Posterior cingulate gyrus (tissue), 11 donors: Measurements from ENCODE around the gene PPA2.
"Not testable (repeated sequence)": the region's sequence is repeated elsewhere in the genome, so short reads cannot be mapped to it uniquely, and the experiment has no call there.

Experiments used
- DNase-seq, 10 donors: peaks; one replicate each; pipeline versions ENCODE4 v3.0.0 to v3.0.0-alpha.2; 2020 to 2021; ENCODE audit warnings: mixed read lengths in 3 of 10
- intact Hi-C: fragments of 100-400 bp; cut with DNase I; formaldehyde crosslinking; loops from one replicate; pipeline ENCODE4 v1.15.1; 2023

PPA2 gene

GRCh38 chr4:105409135-105409534, 64.7 kb downstream of the PPA2 start:
- DNase-seq: peak in 2 of 10 donors; percentile 31 to 41
- intact Hi-C loops: not testable (repeated sequence)

DNA sequence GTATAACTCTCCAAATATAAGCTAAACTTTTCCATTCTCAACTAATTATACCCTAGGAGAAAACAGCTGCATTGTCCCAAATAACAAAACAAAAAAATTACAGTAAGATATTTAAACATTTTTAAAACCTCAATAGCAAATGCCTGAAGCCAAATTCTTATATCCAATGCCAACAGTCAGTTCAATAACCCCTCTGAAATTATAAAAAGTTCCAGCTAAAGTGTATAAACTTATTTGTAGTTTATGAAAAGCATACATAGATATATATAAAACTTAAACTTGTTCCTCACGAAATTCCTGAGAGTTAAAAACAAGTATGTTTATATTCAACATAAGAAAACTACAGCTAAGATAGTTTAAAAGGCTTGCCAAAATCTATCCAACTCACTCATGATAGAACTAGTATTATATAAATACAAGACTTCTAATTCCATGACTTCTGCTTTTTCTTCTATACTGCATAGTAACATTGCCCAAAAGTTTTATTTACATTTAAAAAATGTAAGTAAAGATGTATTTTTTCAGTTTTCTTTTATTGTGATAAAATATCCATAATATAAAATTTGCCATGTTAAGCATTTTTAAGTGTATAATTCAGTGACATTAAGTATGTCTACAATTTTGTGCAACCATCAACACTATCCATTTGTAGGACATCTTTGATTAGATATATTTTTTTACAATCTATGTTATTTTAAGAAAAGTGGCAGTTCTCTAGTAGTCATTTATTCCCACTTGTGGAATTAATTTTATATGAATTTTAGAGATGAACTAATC, 72.8 kb downstream of the PPA2 start:
- intact Hi-C loops: no loop called here
- no peak for DNase-seq

GRCh38 chr4:105399532-105400161, 74.2 kb downstream of the PPA2 start:
- DNase-seq: no peak
- intact Hi-C loops: no loop called here

- intact Hi-C loops: no loop called here
- DNase-seq: no peak
Observed at GRCh38 chr4:105392858-105393257, 81.0 kb downstream of the PPA2 start.

DNA sequence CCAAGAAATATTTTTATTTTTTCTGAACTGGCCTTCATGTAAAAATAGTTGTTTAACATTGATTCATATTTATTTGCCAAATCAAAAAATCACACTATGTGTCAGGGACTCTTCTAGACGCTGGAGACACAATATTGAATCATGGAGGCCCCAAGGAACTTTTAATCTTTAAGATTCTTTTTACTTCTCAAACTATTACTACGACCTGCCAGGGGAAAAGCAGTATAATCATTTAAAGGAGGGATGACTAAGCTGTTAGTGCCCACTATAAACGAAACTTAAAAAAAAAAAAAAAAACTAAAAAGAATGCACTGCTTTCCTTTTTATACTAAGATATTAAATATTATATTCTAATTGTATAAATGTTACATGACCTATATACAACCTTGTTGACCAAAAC, 84.7 kb downstream of the PPA2 start:
- intact Hi-C loops: no loop called here
- DNase-seq: no peak

DNA sequence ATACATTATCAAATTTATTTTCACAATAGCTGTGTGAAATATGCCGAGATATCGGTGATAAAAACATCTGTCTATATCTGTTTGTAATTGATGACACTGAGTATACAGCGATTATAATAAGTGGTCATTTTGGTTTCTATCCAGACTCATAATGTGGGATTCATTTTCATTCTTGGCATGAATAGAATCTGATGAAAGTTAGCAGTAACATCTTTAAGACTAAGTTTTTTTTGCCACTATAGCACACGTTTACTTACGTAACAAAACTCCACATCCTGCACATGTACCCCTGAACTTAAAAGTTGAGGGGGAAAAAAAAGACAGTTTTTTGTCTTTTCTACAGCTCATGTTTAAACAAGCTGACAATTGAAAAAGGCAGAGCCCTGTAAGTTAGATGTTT, 86.4 kb downstream of the PPA2 start:
- DNase-seq: no peak

GRCh38 chr4:105386012-105386411, 87.8 kb downstream of the PPA2 start:
- intact Hi-C loops: no loop called here
- DNase-seq: no peak

More for the DNA sequence above, 86.4 kb downstream of the PPA2 start:
- intact Hi-C loops: no loop called here

DNA sequence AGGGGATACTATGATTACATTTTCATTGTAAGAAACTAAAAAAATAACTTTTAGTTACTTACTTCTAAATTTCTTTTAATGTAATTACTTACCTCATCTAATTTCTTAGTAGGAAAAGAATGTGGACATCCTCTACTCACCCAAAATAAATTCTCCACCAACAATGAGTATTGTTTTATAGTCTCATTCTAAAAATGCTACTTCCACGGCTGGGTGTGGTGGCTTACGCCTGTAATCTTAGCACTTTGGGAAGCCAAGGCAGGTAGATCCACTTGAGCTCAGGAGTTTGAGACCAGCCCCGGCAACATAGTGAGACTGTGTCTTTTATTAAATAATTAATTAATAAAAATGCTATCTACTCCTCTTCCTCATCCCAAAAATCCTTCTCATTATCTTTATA, 99.8 kb downstream of the PPA2 start:
- DNase-seq: no peak
- intact Hi-C loops: no loop called here

DNA sequence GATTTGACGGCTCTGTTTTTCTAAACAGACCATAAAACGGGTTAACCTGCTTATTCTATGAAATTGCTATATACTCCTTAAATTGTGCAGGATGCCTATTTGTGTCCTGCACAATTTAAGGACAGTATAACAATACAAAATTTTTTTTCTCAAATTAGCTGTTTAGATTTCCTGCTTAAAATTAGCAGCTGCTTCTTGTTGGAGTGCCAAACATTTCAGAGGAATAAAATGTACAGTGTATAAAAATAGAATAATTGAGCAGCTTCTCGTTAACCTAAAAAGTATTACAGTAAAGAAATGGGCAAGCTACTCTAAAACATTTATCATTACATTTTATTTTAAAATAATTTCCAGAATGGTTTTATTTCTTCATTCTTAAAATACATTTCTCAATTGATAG, 100.5 kb downstream of the PPA2 start:
- DNase-seq: no peak
- intact Hi-C loops: no loop called here

- intact Hi-C loops: no loop called here
Observed at GRCh38 chr4:105369988-105370387, 103.9 kb downstream of the PPA2 start.

DNA sequence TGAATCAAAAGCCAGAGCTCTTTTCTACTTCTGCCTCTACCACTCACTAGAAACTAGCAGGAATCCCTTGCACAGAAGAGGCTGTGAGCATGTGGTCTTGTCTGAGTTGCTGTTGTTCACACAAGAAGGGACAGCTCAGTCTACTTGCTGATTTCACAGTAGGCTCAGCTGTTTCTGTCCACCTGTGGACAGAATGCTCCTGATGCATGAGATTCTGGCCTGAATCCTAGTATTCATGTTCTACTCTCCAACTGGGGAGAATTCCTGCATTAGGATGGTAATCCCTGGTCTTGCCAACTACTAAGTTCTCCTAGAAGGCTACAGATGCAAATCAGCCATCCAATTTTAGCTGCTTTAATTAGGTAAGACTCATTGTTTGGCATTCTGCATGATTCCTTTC, 112.8 kb downstream of the PPA2 start:
- DNase-seq: no peak
- intact Hi-C loops: no loop called here

More at GRCh38 chr4:105369988-105370387, 103.9 kb downstream of the PPA2 start:
- DNase-seq: no peak

GRCh38 chr4:105357258-105357980, 116.4 kb downstream of the PPA2 start:
- no peak for DNase-seq
- intact Hi-C loops: no loop called here

DNA sequence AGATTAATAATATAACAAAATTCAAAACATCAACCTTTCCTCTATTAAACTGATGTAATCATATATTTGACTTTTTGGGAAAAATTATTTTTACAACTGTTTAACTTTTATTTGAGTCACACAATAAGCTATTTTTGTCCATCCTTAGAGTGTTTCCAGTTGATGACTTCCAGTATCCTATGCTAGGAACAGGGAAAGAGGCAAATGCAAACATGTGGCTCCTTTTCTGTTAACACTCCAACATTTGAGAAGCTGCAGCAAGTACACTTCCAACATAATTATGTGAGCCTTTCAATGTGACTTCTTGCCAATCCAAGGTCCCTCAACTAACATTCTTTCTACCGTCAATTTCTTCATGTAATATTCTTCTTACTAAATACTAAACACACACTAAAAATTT, 117.7 kb downstream of the PPA2 start:
- intact Hi-C loops: no loop called here
- DNase-seq: no peak

DNA sequence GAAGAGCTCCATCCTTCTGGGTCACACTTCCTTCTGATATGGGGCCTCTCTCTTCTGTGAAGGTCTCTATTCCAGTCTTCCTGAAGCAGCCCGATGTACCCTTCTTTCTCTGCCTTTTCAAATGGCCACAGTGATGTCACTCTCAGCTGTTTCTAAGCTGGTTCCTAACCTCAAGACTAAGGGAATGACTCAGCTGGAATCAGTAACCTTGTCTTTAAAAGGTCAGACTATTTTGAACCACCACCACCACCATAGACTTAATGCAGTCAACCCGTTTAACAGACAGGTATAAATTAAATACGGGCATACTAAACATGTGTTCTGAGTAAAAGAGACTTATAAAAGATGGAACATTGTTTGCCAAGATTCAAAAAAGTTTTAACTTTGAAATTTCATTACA, 121.0 kb downstream of the PPA2 start:
- no peak for DNase-seq
- intact Hi-C loops: no loop called here

GRCh38 chr4:105351861-105352260, 122.0 kb downstream of the PPA2 start:
- no peak for DNase-seq
- intact Hi-C loops: no loop called here

DNA sequence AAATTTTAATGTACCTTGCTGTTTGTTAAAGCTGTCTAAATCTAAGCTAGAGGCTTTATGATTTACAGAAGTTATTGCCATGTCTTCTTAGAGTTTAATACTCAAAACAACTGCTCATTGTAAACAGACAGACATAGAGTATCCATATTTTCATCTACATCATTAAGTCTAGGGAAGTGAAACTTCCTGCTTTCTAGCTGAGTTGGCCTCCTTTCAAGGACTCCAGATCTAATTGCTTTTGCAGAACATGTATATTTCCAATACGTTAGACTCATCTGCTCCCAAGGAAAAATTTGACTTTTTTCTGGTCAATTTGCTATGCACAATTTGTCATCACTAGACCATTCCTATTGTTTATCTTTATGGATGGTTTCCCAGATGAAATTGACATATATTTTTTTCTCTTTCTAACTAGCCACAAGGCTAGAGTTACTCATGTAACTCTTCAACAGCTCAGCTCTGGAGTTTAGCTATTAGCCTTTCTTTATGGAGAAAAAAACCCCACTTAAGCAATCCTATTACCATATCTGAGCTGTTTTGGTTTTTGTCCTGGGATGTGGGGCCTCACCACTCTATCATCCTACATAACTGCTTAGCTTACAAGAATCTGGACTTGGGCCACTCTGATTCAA, 122.9 kb downstream of the PPA2 start:
- no peak for DNase-seq
- intact Hi-C loops: no loop called here

DNA sequence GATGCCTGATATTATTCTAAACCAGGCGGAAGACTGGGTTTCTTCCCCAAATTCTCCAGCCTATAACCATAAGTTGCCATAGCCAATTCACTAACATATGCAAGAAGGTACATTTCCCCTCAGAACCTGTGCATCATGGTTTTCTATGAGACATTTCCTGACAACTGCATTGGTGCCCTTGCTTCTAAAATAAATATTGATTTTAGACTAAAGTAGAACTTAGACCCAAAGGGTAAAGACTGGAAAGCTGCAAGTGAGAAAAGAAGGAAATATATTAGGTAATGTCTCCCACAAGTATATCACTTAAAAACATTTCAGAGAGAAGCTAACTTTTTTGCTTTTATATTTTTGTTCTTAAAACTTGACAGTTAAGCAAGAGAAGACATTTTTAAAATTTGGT, 125.1 kb downstream of the PPA2 start:
- intact Hi-C loops: no loop called here
- no peak for DNase-seq

- intact Hi-C loops: no loop called here
- DNase-seq: no peak
Observed at GRCh38 chr4:105346869-105347268, 127.0 kb downstream of the PPA2 start.

- intact Hi-C loops: no loop called here
- no peak for DNase-seq
Observed at GRCh38 chr4:105345838-105346237, 128.0 kb downstream of the PPA2 start.

DNA sequence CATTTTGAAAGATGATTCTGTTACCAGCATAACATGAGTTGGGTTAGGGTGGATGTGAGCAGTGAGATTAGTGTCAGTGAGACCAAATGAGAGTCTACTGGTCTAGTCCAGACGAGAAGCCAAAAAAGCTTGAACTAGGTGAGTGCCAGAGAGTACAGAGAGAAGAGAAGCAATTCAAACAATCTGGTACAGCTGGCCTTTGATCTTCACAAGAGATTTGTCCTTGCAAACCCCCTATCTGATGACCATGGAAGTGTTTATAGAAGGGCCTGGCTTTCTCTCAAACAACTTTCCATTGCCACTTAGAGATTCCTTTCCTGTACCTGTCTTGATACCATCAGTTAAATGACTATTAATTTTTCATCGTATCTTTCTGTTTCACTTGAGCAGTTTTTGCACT, 128.5 kb downstream of the PPA2 start:
- DNase-seq: no peak
- intact Hi-C loops: no loop called here

- intact Hi-C loops: no loop called here
- no peak for DNase-seq
Observed at GRCh38 chr4:105344141-105344540, 129.7 kb downstream of the PPA2 start.
